HepG2 (cell line): ENCODE data around the gene CIAO2A. TPM values are rescaled to one million over a fixed set of nuclear protein-coding genes. Genes with fewer than 3 reads are reported as not detected.

Source experiments
- EP300 ChIP-seq, 3 experiments: sonication (generic) in 1 of 3; formaldehyde crosslinking in 1 of 3; IDR thresholded peaks; 2 replicates each; pipeline versions ENCODE4 v1.5.1 to v1.6.1; 2011 to 2020; ENCODE audit warnings: low read depth in 2 of 3, low read length in 2 of 3, borderline replicate concordance in 1 of 3, improper control_type of control experiment in 1 of 3, mild to moderate bottlenecking in 1 of 3, missing genetic modification reagents in 1 of 3, moderate library complexity in 1 of 3
- ISL2 ChIP-seq: sonication (generic); formaldehyde crosslinking; IDR thresholded peaks from 2 replicates; pipeline ENCODE4 v1.5.0; 2020; ENCODE audit warnings: missing genetic modification reagents
- KDM4B ChIP-seq: sonication (generic); formaldehyde crosslinking; IDR thresholded peaks from 2 replicates; pipeline ENCODE4 v1.4.0; 2020; ENCODE audit warnings: missing genetic modification reagents
- MEF2D ChIP-seq: sonication (generic); formaldehyde crosslinking; IDR thresholded peaks from 2 replicates; pipeline ENCODE4 v1.5.1; 2020; ENCODE audit warnings: mild to moderate bottlenecking, missing genetic modification reagents
- MXI1 ChIP-seq: IDR thresholded peaks from 3 replicates; pipeline ENCODE4 v1.6.1; 2012; ENCODE audit warnings: low read depth, low read length, inconsistent platforms, borderline replicate concordance
- RFXAP ChIP-seq: sonication (generic); formaldehyde crosslinking; IDR thresholded peaks from 2 replicates; pipeline ENCODE4 v1.4.0; 2020; ENCODE audit warnings: missing genetic modification reagents, borderline replicate concordance
- ZNF543 ChIP-seq: sonication (generic); formaldehyde crosslinking; IDR thresholded peaks from 2 replicates; pipeline ENCODE4 v1.4.0; 2020; ENCODE audit warnings: mild to moderate bottlenecking, missing genetic modification reagents
- ZSCAN21 ChIP-seq: sonication (generic); formaldehyde crosslinking; IDR thresholded peaks from 2 replicates; pipeline ENCODE4 v1.8.0; 2022; ENCODE audit warnings: mild to moderate bottlenecking, missing genetic modification reagents, moderate library complexity, borderline replicate concordance
- polyA plus RNA-seq, 8 experiments: library from polyadenylated mRNA; depleted of rRNA in 3 of 8; stranded (reverse) in 7 of 8; unstranded in 1 of 8; fragments of >200 nt; fragmentation: Illumina TruSeq in 4 of 8; extraction: Trizol in 4 of 8; gene quantifications; 2 replicates each; pipeline versions ENCODE4 v1.2.1 to v1.2.3, GENCODE V29; 2011 to 2016; ENCODE audit warnings: low read depth in 4 of 8, missing spikeins in 1 of 8, mixed read lengths in 1 of 8; ENCODE audit not compliant: insufficient read depth in 1 of 8
- total RNA-seq, 5 experiments: library from RNA; depleted of rRNA; stranded (reverse); fragments of >200 nt; fragmentation: Illumina TruSeq; extraction: Trizol; gene quantifications; 2 replicates each; pipeline ENCODE4 v1.2.3, GENCODE V29; 2016; ENCODE audit warnings: low read depth in 1 of 5
- TF ChIP-seq, protein P1 (sequence below): sonication (generic); formaldehyde crosslinking; IDR thresholded peaks from 2 replicates; pipeline ENCODE4 v1.5.1; 2020; ENCODE audit warnings: mild to moderate bottlenecking, missing genetic modification reagents, moderate library complexity
- TF ChIP-seq, protein P2 (sequence below): sonication (generic); formaldehyde crosslinking; IDR thresholded peaks from 2 replicates; pipeline ENCODE4 v1.4.0; 2020; ENCODE audit warnings: mild to moderate bottlenecking, missing genetic modification reagents
- TF ChIP-seq, protein P3 (sequence below): sonication (generic); formaldehyde crosslinking; IDR thresholded peaks from 2 replicates; pipeline ENCODE4 v1.4.0; 2020; ENCODE audit warnings: missing genetic modification reagents, mild to moderate bottlenecking, borderline replicate concordance
- TF ChIP-seq, protein P4 (sequence below): sonication (generic); formaldehyde crosslinking; IDR thresholded peaks from 2 replicates; pipeline ENCODE4 v1.8.0; 2022; ENCODE audit warnings: low read depth, missing genetic modification reagents
- TF ChIP-seq, protein P5 (sequence below): IDR thresholded peaks from 2 replicates; pipeline ENCODE4 v1.6.1; 2012; ENCODE audit warnings: inconsistent platforms
- TF ChIP-seq, protein P6 (sequence below): IDR thresholded peaks from 2 replicates; pipeline ENCODE4 v1.6.1; 2018; ENCODE audit warnings: missing genetic modification reagents
- TF ChIP-seq, protein P7 (sequence below): sonication (generic); formaldehyde crosslinking; IDR thresholded peaks from 2 replicates; pipeline ENCODE4 v1.4.0; 2020; ENCODE audit warnings: low read depth, mild to moderate bottlenecking, missing genetic modification reagents

Gene CIAO2A
- total and polyA plus RNA-seq, 2 of the 13 experiments (the other 11 are each of a cell fraction or from before 2014, with no cell fraction given) = 83.0 to 100 TPM

DNA sequence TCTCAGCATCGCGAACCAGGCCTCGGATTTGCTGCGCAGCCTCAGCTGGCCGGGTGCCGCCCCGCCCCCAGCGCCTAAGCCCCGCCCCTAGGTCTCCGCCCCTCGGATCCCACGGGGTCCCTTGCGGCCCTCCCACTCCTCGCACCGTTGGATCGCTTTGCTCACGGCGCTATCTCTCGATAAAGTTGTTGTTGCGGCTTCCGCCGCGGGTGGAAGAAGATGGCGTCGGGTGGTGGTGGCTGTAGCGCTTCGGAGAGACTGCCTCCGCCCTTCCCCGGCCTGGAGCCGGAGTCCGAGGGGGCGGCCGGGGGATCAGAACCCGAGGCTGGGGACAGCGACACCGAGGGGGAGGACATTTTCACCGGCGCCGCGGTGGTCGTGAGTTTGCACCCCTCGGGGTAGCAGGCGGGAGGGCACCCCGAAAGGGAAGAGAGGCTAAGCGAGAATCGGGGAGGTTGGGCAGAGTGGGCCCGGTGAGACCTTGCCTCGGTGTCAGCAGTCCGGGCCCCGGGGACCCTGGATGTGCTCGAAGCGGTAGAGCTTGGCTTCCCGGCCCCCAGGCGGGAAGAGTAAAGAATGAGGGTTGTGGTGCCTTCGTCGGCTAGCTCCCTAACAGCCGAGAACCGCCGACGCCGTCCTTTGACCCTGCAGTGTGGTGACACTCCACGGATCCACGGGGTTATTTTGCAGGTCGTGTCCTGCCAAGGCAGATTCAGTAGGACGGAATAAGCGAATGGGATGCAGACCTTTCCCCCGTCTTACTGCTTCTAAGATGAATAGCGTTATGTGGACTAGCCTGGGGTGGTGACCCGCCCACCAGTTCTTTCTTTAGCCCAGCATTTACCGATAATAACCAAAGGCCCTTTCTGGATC lies 2.4 kb upstream of the CIAO2A start, which contains the start of gene SNX1 (continued):
- TF ChIP-seq, protein P1, sequence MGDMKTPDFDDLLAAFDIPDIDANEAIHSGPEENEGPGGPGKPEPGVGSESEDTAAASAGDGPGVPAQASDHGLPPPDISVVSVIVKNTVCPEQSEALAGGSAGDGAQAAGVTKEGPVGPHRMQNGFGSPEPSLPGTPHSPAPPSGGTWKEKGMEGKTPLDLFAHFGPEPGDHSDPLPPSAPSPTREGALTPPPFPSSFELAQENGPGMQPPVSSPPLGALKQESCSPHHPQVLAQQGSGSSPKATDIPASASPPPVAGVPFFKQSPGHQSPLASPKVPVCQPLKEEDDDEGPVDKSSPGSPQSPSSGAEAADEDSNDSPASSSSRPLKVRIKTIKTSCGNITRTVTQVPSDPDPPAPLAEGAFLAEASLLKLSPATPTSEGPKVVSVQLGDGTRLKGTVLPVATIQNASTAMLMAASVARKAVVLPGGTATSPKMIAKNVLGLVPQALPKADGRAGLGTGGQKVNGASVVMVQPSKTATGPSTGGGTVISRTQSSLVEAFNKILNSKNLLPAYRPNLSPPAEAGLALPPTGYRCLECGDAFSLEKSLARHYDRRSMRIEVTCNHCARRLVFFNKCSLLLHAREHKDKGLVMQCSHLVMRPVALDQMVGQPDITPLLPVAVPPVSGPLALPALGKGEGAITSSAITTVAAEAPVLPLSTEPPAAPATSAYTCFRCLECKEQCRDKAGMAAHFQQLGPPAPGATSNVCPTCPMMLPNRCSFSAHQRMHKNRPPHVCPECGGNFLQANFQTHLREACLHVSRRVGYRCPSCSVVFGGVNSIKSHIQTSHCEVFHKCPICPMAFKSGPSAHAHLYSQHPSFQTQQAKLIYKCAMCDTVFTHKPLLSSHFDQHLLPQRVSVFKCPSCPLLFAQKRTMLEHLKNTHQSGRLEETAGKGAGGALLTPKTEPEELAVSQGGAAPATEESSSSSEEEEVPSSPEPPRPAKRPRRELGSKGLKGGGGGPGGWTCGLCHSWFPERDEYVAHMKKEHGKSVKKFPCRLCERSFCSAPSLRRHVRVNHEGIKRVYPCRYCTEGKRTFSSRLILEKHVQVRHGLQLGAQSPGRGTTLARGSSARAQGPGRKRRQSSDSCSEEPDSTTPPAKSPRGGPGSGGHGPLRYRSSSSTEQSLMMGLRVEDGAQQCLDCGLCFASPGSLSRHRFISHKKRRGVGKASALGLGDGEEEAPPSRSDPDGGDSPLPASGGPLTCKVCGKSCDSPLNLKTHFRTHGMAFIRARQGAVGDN = peak; percentile 84
- TF ChIP-seq ZNF543 (CRISPR knock-in tag) = no peak
- 0 out of 2 replicates have a peak, but pooled peaks have one; percentile 30 for TF ChIP-seq RFXAP (CRISPR knock-in tag)
- TF ChIP-seq, protein P2, sequence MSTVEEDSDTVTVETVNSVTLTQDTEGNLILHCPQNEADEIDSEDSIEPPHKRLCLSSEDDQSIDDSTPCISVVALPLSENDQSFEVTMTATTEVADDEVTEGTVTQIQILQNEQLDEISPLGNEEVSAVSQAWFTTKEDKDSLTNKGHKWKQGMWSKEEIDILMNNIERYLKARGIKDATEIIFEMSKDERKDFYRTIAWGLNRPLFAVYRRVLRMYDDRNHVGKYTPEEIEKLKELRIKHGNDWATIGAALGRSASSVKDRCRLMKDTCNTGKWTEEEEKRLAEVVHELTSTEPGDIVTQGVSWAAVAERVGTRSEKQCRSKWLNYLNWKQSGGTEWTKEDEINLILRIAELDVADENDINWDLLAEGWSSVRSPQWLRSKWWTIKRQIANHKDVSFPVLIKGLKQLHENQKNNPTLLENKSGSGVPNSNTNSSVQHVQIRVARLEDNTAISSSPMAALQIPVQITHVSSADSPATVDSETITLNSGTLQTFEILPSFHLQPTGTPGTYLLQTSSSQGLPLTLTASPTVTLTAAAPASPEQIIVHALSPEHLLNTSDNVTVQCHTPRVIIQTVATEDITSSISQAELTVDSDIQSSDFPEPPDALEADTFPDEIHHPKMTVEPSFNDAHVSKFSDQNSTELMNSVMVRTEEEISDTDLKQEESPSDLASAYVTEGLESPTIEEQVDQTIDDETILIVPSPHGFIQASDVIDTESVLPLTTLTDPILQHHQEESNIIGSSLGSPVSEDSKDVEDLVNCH (CRISPR knock-in tag) = no peak
- TF ChIP-seq ZSCAN21 (CRISPR knock-in tag) = no peak
- TF ChIP-seq MEF2D (CRISPR knock-in tag) = peak; percentile 76
- peak in 1 of 2 experiments; percentile 66; a peak in 2 of 4 replicates for TF ChIP-seq EP300 (IDR thresholded peaks at IDR 0.05; ENCODE audit: low read depth in 2 of 2, low read length in 2 of 2)
- peak; percentile 29; the same call in 1 of the 2 replicates for TF ChIP-seq EP300 (CRISPR knock-in tag; IDR thresholded peaks at IDR 0.05; ENCODE audit: borderline replicate concordance)
- peak; percentile 83 for TF ChIP-seq KDM4B (CRISPR knock-in tag)
- no peak; the same call in 1 of the 2 replicates for TF ChIP-seq ISL2 (CRISPR knock-in tag)
- TF ChIP-seq, protein P3, sequence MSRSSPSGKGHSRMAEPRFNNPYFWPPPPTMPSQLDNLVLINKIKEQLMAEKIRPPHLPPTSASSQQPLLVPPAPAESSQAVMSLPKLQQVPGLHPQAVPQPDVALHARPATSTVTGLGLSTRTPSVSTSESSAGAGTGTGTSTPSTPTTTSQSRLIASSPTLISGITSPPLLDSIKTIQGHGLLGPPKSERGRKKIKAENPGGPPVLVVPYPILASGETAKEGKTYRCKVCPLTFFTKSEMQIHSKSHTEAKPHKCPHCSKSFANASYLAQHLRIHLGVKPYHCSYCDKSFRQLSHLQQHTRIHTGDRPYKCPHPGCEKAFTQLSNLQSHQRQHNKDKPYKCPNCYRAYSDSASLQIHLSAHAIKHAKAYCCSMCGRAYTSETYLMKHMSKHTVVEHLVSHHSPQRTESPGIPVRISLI (CRISPR knock-in tag) = no peak; the same call in 1 of the 2 replicates
- TF ChIP-seq, protein P4, sequence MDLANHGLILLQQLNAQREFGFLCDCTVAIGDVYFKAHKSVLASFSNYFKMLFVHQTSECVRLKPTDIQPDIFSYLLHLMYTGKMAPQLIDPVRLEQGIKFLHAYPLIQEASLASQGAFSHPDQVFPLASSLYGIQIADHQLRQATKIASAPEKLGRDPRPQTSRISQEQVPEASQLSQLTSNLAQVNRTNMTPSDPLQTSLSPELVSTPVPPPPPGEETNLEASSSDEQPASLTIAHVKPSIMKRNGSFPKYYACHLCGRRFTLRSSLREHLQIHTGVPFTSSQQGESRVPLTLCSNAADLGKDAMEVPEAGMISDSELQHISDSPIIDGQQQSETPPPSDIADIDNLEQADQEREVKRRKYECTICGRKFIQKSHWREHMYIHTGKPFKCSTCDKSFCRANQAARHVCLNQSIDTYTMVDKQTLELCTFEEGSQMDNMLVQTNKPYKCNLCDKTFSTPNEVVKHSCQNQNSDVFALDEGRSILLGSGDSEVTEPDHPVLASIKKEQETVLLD (CRISPR knock-in tag) = 0 out of 2 replicates have a peak, but pooled peaks have one; percentile 35
- TF ChIP-seq, protein P5, sequence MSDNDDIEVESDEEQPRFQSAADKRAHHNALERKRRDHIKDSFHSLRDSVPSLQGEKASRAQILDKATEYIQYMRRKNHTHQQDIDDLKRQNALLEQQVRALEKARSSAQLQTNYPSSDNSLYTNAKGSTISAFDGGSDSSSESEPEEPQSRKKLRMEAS = peak; percentile 70; the same call in 1 of the 2 replicates
- TF ChIP-seq, protein P6, sequence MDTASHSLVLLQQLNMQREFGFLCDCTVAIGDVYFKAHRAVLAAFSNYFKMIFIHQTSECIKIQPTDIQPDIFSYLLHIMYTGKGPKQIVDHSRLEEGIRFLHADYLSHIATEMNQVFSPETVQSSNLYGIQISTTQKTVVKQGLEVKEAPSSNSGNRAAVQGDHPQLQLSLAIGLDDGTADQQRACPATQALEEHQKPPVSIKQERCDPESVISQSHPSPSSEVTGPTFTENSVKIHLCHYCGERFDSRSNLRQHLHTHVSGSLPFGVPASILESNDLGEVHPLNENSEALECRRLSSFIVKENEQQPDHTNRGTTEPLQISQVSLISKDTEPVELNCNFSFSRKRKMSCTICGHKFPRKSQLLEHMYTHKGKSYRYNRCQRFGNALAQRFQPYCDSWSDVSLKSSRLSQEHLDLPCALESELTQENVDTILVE = peak; percentile 77
- TF ChIP-seq MXI1 = peak; percentile 81; the same call in 1 of the 3 replicates
- TF ChIP-seq, protein P7, sequence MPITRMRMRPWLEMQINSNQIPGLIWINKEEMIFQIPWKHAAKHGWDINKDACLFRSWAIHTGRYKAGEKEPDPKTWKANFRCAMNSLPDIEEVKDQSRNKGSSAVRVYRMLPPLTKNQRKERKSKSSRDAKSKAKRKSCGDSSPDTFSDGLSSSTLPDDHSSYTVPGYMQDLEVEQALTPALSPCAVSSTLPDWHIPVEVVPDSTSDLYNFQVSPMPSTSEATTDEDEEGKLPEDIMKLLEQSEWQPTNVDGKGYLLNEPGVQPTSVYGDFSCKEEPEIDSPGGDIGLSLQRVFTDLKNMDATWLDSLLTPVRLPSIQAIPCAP (CRISPR knock-in tag) = no peak
